HG03097 (cell line): ENCODE measurements around the gene CCDC81.
"Not testable (repeated sequence)": the region's sequence is repeated elsewhere in the genome, so short reads cannot be mapped to it uniquely, and the experiment has no call there.

Source experiments
- ATAC-seq: cut with Tn5 transposase; IDR thresholded peaks from one replicate; pipeline ENCODE4 v1.9.1; 2021; ENCODE audit not compliant: unreplicated experiment, low FRiP score

Gene CCDC81

DNA sequence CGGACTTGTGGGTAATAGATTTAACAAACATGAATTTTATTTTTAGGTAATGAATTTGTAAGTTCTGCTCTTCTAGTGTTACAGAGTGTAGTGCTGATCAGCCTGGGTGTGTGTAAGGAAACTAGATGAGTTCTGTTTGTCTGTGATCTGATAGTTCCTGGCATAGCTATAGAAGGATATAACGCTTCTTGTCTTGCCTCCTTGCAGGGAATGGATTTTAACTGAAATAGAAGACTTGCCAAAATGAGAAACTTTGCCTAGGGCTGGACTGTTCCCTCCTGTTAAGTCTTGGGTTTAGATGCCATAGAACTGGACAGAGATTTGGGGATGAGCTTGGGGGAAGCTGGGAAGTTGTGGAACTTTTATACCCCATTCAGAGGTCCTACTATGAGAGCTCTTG lies 11.6 kb downstream of the CCDC81 start:
- ATAC-seq = no peak

DNA sequence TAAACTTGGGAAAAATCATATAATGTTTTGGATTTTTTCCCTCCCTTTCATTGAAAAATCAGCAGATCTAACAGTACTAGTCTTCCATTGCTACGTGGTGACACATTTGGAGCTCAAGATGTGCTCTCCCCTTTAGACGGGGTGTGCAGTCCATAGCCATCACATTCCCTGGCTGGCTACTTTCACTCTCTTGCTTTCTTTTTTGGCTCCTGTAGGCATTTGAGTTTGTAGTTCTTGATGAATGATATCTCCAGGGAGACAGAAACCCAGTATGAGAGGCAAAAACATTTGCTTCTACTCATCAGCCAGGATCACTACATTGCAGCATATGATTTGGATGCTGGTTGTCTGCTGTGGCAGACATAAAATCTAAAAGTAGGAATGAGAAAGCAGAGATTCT lies 12.1 kb downstream of the CCDC81 start:
- no peak for ATAC-seq

DNA sequence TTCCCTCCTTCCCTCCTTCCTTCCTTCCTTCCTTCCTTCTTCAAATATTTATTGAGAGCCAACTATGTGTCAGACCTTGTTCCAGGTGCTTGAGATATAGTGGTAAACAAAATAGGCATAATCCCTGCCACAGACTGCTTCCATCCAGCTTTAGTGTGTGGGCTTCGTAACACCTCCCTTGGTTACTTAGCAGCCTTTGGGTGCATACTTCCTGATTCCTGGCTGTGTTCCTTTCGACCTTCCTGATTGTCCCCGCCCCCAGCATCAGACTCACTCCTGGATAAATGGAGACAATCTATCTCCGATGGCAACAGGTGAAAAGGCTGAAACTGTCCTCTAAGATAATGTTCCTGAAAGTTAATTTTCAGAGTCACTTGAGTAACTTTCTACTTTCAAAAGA lies 13.5 kb downstream of the CCDC81 start:
- no peak for ATAC-seq

DNA sequence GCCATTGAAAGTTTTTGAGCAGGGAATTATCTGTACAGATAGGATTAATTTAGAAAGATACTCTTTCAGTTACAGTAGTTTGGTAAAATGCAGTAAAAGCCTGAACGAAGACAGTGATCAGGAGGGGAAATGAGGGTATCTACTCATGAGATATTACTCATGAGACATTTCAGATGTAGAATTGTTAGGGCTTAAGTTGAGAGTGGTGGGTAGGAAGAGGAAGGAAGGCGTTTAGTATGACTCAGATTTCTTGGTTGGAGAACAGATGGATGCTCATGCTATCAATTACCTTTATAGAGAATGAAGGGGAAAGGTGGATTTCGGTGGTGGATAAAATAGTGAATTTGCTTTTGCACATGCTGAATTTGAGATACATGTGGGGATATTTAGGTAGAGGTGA lies 15.8 kb downstream of the CCDC81 start:
- no peak for ATAC-seq

DNA sequence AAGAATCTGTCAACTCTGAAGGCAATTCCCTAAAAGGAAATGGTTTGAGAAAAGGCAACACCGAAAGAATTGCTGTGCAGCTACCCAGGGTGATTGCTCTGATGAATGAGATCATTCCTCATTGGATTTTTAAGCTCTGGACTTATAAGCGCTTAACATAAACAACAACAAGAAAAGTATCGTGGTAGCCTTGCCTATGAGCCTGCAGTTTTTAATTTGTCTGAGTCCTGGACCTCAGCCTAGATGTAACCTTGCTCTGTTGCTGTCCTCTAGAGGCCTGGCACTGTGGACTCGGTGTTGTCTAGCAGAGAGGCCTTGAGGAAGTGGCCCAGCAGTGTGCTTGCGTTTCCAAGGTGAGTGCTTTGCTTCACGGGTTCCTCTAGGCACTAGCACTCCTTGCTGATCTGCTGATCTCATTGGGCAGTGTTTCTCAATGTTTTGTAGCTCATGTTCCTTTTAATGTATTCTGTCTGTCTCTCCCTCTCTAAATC lies 20.4 kb downstream of the CCDC81 start:
- ATAC-seq = no peak

DNA sequence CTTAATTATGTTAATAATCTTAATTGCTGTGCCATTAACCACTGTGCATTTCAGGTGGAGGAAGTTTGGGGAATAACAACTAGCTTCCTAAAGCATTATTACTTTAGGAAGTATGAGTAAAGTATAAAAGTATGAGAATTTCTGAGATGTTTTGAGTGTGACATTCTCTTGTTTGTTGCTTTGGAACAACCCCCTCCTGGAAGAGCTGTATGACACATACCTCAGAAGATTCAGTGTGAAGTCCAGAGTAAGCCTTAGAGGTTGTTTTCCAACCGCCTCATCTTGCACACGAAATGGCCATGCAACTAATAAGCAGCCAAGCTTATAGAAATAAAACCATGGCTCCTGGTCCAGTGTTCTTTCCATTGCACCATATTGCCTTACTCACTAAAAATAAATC lies 21.7 kb downstream of the CCDC81 start:
- no peak for ATAC-seq

DNA sequence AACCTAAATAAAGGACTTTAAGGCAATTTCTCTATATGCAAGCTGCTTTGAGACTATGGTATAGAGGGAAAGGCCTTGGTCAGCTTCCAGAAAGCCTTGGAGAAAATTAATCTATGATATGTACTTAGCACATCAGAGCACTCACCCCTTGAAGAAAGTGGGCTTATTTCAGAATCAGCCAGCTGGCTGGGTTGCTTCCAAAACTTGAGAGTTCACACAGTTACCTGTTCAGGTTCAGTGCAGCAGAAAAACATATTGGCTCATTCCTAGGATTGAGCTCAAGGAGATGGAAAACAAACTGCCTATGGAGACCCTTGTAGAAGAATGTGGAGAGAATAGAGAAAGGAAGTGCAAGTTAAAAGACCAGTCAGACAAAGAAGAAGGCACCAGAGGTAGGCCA lies 22.7 kb downstream of the CCDC81 start:
- ATAC-seq = no peak

DNA sequence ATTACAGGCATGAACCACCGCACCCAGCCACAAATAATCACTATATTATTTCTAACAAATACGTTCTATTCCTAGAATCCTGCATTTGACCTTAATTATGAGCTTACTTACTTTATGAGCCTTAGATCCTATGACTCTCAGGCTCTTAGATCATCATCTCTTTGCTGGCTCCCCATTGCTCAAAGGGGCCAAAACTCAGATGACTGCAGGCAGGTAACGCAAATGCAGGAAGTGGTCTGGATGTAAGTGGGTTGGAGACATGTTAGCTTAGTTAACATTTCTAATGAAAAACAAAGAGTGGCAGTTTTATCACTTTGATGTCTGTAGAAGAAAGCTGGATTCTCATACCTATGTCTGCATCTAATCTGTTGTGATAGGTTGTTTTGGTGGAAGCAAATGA lies 23.4 kb downstream of the CCDC81 start:
- no peak for ATAC-seq

DNA sequence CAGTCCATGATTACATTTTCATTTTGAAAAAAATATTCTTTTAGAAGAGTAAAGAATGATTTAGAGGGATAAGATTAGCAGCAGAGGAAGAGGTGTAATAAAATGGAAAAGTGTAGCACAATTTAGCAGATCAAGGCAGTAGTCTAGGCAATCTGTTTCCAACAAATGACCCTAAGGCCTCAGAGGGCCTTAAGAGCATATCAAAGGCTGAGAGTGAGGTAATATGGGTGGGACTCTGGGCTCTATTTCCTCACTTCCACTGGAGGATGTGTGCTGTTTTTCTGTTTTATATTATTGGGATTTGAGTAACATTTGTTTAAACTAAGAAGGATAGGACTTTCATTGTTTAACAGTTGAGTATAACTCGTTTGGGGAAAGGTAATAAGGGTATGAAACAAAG lies 28.8 kb downstream of the CCDC81 start:
- no peak for ATAC-seq

DNA sequence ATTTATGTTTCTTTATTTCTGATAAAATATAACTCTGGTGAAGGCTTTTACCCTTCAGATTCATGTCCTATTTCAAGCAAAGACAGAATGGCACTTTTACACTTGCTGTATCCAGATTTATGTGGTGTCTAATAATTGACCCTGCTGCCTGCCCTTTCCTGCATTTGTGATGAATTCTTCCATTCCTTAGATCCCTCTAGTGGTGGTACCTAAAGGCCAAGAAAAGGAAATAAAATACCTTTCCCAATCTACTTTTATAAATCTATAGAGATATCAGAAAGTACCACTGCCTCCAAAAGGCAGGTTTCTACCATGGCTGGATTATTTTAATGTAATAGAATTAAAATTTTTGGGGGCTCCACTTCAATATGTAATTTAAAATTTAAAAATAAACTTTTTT lies 34.2 kb downstream of the CCDC81 start:
- no peak for ATAC-seq

DNA sequence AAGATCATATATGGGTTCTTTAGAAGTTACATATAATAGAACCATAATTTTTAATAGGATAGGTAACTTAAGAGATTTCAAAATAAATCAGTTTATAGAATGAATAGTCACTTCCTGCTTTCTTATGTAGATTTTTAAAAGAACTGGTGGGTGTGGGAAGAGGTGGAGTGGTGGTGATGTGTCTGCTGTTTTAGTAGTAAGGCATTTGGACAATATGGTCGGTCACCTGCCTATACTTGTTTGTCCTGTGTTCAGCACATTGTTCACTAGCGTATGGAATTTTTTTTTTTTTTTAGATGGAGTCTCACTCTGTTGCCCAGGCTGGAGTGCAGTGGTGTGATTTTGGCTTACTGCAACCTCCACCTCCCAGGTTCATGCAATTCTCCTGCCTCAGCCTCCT lies 39.3 kb downstream of the CCDC81 start:
- no peak for ATAC-seq

DNA sequence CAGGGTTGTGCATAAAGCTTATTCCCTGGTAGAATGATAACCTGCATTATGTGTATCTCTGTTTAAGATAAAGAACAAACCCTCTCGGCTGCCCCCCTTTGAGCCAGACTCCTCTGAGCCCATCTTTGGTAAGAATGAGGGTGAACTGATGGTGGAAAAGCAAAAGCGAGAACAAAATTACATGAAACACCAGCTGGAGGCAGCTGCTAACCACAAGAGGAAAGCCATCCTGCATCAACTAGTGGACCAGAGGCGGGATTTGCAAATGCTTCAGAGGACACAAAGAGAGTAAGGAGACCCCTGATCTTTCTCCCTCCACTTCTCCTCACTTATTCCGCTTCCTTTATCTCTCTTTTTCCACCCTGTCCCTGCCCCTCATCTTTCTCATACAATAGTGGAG lies 40.3 kb downstream of the CCDC81 start:
- no peak for ATAC-seq

DNA sequence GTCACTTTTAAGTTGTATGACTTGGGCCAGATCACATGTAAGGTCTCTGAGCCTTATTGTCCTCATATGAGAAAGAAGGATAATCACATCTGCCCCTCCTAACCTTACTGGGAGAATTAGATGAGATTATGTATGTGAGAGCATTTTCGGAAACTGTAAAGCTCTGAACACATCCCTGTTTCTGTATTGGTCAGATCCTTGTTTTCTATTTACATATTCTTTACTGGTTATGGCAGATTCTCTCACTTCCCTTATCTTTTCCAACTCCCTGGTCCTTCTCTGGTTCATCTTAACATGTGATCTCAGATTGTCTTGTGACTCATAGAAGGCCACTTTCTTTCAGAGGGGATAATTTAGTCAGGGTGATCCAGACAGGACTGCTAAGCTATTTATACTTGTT lies 41.8 kb downstream of the CCDC81 start:
- ATAC-seq = no peak

DNA sequence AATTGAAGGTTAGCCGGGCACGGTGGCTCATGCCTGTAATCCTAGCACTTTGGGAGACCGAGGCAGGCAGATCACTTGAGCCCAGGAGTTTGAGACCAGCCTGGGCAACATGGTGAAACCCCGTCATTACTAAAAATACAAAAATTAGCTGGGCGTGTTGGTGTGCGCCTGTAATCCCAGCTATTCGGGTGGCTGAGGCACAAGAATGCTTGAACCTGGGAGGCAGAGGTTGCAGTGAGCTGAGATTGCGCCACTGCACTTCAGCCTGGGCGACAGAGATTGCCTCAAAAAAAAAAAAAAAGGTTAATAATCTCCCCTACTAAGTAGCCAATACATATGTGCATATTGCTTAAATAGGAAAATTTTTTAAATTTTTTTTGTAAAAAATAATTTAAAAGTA lies 42.3 kb downstream of the CCDC81 start:
- ATAC-seq = not testable (repeated sequence)

DNA sequence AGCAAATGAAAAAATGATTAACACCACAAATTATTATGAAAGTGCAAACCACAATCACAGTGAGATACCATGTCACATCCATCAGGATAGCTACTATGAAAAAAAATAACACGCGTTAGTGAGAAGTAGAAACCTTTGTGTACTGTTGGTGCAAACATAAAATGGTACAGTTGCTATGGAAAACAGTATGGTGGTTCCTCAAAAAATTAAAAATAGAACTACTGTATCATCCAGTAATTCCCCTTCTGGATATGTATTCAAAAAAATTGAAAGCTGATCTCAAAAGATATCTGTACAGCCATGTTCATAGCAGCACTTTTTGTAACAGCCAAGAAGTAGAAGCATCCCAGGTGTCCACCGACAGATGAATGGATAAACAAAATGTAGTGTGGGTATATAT lies 43.4 kb downstream of the CCDC81 start:
- no peak for ATAC-seq

DNA sequence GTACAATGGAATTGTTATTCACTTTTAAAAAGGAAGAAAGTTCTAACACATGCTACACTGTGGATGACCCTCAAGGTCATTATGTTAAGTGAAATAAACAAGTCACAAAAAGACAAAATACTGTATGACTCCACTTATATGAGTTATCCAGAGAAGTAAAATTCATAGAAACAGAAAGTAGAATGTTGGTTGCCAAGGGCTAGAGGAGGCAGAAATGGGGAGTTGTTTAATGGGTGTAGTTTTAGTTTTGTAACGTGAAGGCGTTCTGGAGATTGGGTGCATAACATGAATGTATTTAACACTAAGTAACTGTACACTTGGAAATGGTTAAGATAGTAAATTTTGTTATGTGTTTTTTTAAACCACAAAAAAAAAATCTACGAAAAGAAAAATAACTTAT lies 43.8 kb downstream of the CCDC81 start:
- no peak for ATAC-seq

DNA sequence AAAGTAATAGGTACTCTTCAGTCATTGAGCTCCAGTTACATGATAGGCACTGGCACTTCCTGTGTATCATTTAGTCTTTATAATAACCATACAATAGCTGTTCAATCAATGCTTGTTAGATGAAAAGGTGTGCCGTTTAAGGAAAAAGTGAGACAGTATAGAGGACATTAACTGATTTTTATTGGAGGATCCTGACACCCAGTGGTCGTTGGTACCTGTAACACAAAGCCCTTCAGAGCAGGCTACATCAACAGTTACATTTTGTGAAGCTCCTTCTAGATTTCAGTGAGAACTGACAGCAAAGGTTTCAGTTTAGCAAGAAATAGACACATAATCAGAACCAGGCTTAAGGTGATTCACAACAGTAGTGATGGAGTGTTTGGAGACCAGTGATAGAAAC lies 44.2 kb downstream of the CCDC81 start:
- ATAC-seq = no peak

DNA sequence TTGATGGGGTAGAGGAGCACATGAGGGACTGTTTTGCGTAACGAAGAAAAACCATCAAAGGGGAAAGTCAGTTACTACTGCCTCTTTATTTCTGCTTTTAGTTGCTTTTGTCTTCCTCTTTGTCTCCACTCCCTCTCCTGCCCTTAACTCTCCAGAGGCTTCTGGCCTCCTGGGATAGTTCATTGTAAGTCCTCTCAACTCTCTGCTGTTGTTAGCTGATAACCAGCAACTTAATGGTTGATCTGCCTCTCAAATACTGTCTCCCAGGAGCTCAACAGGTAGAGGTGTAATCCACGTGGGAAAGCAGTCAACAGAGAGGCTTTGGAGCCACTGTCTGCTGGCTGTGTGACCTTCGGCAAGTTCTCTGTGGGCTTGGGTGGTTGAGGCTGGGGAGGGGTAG lies 47.3 kb downstream of the CCDC81 start:
- ATAC-seq = no peak

DNA sequence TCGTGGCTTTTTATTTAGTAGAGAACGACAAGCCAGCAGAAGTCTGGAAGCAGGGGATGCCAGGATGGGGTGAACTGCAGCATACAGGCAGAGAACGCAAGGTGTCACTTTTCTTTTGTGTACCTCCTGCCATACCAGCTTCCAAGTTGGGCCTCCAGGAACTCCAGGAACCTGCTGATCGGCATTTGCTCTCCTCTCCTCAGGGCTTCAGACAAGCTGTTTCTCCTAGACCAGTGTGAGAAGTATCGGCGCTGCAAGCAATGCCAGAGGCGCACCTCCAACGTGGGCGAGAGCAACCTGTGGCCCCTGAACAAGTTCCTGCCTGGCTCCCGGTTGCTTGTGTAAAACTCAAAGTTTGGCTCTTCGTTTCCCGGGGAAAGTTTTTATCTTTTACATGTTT lies 47.7 kb downstream of the CCDC81 start:
- ATAC-seq = no peak

DNA sequence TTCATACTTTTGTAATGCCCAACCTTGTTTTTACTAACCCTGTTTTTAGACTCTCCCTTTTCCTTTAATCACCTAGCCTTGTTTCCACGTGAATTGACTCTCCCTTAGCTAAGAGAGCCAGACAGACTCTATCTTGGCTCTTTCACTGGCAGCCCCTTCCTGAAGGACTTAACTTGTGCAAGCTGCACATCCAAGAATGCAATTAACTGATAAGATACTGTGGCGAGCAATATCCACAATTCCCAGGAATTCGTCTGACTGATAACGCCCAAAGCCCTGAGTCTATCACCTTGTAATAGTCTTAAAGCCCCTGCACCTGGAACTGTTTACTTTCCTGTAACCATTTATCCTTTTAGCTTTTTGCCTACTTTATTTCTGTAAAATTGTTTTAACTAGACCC lies 48.8 kb downstream of the CCDC81 start:
- not testable (repeated sequence) for ATAC-seq

DNA sequence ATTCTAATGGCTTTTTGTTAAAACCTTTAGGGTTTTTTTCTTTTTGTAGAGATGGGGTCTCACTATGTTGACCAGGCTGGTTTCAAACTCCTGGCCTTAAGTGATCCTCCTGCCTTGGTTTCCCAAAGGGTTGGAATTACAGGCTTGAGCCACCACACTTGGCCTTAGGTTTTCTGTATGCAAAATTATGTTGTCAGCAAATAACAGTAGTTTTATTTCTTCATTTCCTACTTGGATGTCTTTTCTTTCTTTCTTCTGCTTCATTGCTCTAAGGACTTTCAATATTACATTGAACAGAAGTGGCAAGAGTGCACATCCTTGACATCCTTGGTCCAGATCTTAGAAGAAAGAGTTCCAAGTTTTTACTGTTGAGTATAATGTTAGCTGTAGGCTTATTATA lies 52.8 kb downstream of the CCDC81 start:
- ATAC-seq = no peak

DNA sequence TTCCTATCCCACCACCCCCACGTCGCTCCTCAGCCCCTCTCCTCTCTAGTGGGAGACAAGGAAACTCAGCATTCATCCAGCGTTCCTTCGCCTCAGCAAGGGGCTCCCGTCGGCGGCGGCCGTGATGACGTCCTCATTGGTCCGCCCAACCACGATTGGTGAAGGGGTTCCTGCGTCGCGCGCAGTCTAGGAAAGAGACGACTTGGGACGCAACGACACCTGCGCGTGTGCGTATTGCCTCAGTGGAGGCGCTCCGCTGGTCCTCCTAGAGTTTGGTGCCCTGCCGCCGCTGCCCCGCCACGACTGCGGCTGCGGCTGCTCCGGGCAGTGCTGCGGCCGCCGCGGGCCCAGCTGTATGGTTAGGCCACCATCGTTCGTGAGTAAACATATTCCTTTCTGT lies 56.6 kb downstream of the CCDC81 start:
- ATAC-seq = no peak

DNA sequence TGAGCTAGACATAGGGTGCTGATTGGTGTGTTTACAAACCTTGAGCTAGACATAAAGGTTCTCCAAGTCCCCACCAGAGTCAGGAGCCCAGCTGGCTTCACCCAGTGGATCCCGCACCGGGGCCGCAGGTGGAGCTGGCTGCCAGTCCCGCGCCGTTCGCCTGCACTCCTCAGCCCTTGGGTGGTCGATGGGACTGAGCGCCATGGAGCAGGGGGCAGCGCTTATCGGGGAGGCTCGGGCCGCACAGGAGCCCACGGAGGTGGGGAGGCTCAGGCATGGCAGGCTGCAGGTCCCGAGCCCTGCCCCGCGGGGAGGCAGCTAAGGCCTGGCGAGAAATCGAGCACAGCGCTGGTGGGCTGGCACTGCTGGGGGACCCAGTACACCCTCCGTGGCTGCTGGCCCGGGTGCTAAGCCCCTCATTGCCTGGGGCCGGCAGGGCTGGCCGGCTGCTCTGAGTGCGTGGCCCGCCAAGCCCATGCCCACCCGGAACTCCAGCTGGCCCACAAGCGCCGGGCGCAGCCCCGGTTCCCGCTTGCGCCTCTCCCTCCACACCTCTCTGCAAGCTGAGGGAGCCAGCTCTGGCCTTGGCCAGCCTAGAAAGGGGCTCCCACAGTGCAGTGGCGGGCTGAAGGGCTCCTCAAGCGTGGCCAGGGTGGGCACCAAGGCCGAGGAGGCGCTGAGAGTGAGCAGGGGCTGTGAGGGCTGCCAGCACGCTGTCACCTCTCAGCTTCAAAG lies 58.8 kb downstream of the CCDC81 start:
- not testable (repeated sequence) for ATAC-seq
